Natural killer cell (primary cell): ENCODE data around the gene TMEM100. TPM values are rescaled to one million over a fixed set of nuclear protein-coding genes. Genes with fewer than 3 reads are reported as not detected.

Source experiments
- ATAC-seq, 3 donors: fragments of 150-1000 bp in 2 of 3; fragments of 200-7000 bp in 1 of 3; cut with Tn5 transposase; 1 replicate in 1 of 3; 2 replicates in 2 of 3; pipeline ENCODE4 v1.10.0; 2021; ENCODE audit warnings: mild to moderate bottlenecking in 2 of 3, moderate library complexity in 2 of 3
- DNase-seq, 2 donors: peaks; one replicate each; pipeline versions ENCODE4 v3.0.0 to v3.0.0-alpha.2; 2013 to 2021; ENCODE audit warnings: mixed read lengths in 1 of 2
- H3K27ac ChIP-seq: one replicate; pipeline ENCODE4 v1.5.1; 2013; ENCODE audit warnings: mild to moderate bottlenecking, low read length
- H3K27me3 ChIP-seq: one replicate; pipeline ENCODE4 v1.6.1; 2013; ENCODE audit warnings: low read length; ENCODE audit not compliant: control insufficient read depth, insufficient read depth
- H3K36me3 ChIP-seq: one replicate; pipeline ENCODE4 v1.6.1; 2013; ENCODE audit warnings: low read length; ENCODE audit not compliant: control insufficient read depth, insufficient read depth
- H3K4me1 ChIP-seq: one replicate; pipeline ENCODE4 v1.6.1; 2013; ENCODE audit warnings: low read length; ENCODE audit not compliant: control insufficient read depth, insufficient read depth
- H3K4me3 ChIP-seq: one replicate; pipeline ENCODE4 v1.5.1; 2013; ENCODE audit warnings: low read length
- H3K9me3 ChIP-seq: one replicate; pipeline ENCODE4 v1.6.1; 2013; ENCODE audit warnings: low read length; ENCODE audit not compliant: control insufficient read depth, insufficient read depth
- H3K27ac Mint-ChIP-seq, 2 donors: one replicate each; pipeline ENCODE4 v1.8.0; 2022; ENCODE audit warnings: mild to moderate bottlenecking in 2 of 2, mixed read lengths in 2 of 2, moderate library complexity in 1 of 2
- H3K27me3 Mint-ChIP-seq, 2 donors: one replicate each; pipeline ENCODE4 v1.8.0; 2022; ENCODE audit warnings: low read depth in 2 of 2, mixed read lengths in 2 of 2
- H3K36me3 Mint-ChIP-seq: one replicate; pipeline ENCODE4 v1.8.0; 2022; ENCODE audit warnings: mixed read lengths
- H3K4me1 Mint-ChIP-seq, 2 donors: one replicate each; pipeline ENCODE4 v1.8.0; 2022; ENCODE audit warnings: mixed read lengths in 2 of 2
- H3K4me3 Mint-ChIP-seq: one replicate; pipeline ENCODE4 v1.8.0; 2022; ENCODE audit warnings: mild to moderate bottlenecking, moderate library complexity, mixed read lengths
- H3K9me3 Mint-ChIP-seq, 2 donors: one replicate each; pipeline ENCODE4 v1.8.0; 2022; ENCODE audit warnings: mixed read lengths in 2 of 2
- CTCF ChIP-seq: fragments of 200-600 bp; IDR thresholded peaks from one replicate; pipeline ENCODE4 v1.8.0; 2022; ENCODE audit warnings: antibody characterized with exemption
- WGBS: methylation state at CpG from one replicate; pipeline ENCODE4 v1.1.7; 2013; ENCODE audit warnings: missing lambda C conversion rate; ENCODE audit not compliant: insufficient coverage; 5-methylcytosine and 5-hydroxymethylcytosine counted together
- intact Hi-C: fragments of 100-400 bp; cut with micrococcal nuclease; formaldehyde crosslinking; loops from one replicate; pipeline ENCODE4 v1.14.2; 2022
- total RNA-seq, 4 donors: library from RNA; stranded (reverse); fragments of 120-200 nt in 1 of 4; gene quantifications; one replicate each; pipeline versions ENCODE4 v1.2.3 to v1.2.4, GENCODE V29; 2013 to 2022

The TMEM100 gene
- total RNA-seq, 3 donors from 2014 or later (not counting 1 experiment from before 2014, with no cell fraction given): not detected

- peaks cover 9% of the 10 kb centered on the region for H3K36me3 ChIP-seq
- WGBS: 84% methylated on average over 6 of the region's 6 CpGs
- ATAC-seq: no peak
Observed at GRCh38 chr17:55769625-55770000, 46.9 kb upstream of the TMEM100 start.

DNA sequence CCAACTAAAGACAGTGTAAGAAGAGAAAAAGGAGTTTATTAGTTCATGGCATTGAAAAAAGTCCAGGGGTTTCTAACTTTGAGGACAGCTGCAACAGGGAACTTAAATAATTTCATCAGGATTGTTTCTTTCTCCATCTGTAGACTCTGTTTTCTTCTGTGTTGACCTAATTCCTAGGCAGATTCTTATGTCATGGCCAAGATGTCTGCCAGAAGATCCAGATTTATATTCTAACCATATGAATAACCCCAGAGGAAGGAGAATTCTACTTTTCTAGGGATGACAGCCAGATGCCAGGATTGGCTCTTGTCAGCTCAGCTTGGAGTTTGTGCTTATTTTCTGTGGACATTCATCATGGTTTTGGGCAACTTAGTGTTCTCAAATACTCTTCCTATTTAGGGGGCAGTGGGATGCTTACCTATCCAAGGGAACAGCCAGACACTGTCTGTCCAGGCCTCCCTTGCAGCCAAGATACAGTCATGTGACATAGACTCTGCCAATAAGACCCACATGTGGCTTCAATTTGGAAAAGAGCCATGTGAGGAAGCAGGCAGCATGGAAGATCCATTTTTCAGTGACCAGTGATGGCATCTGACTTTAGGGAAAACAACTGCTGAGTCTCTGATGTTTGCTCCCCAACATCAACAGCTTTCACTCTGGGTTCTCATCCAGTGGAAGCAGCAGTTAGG lies 46.4 kb upstream of the TMEM100 start:
- H3K4me1 Mint-ChIP-seq: peaks cover under 1 to 13% of the 10 kb centered on the region in 2 donors
- H3K27ac ChIP-seq: no peak overlapping the region
- H3K27me3 ChIP-seq: no peaks in the 10 kb centered on the region
- H3K36me3 ChIP-seq: peaks cover 9% of the 10 kb centered on the region
- no peaks in the 10 kb centered on the region for H3K4me1 ChIP-seq
- no peak overlapping the region for H3K4me3 ChIP-seq
- H3K36me3 Mint-ChIP-seq: peaks cover 7% of the 10 kb centered on the region
- H3K9me3 Mint-ChIP-seq: no peaks in the 10 kb centered on the region
- H3K27me3 Mint-ChIP-seq: no peaks in the 10 kb centered on the region
- DNase-seq: no peak
- ATAC-seq: no peak
- H3K9me3 ChIP-seq: no peaks in the 10 kb centered on the region
- no peak overlapping the region for H3K4me3 Mint-ChIP-seq
- intact Hi-C loops: no loop called here
- TF ChIP-seq CTCF: no peak
- no peak overlapping the region for H3K27ac Mint-ChIP-seq

More at GRCh38 chr17:55769625-55770000, 46.9 kb upstream of the TMEM100 start:
- Mint-ChIP-seq H3K36me3 (peaks cover 7% of the 10 kb centered on the region), H3K4me1 (peaks cover 0 to 9% of the 10 kb centered on the region in 2 donors), H3K9me3 (no peaks in the 10 kb centered on the region), H3K4me3 (no peak overlapping the region), H3K27ac (no peak overlapping the region), H3K27me3 (no peaks in the 10 kb centered on the region)
- no peak overlapping the region for H3K27ac ChIP-seq
- H3K4me1 ChIP-seq: no peaks in the 10 kb centered on the region
- intact Hi-C loops: no loop called here
- H3K9me3 ChIP-seq: no peaks in the 10 kb centered on the region
- TF ChIP-seq CTCF: no peak
- H3K4me3 ChIP-seq: no peak overlapping the region
- no peak for DNase-seq
- no peaks in the 10 kb centered on the region for H3K27me3 ChIP-seq

DNA sequence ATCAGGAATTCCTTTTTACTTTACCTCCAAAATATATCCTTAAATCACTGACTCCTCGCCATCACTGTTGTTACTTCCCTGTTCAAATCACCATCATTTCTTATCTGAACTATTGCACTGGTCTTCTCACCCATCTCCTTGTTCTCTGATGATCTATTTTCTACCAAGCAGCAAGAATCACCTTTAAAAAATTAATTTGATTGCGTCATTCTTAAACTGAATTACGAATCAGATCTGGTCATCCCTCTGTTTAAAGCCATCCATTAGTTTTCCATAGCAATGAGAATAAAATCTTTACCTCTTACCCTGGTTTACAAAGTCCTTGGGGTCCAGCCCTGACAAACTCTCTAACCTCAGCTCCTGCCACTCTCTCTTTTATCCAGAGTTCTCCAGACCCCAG lies 42.8 kb upstream of the TMEM100 start:
- Histone ChIP-seq H3K9me3 (no peaks in the 10 kb centered on the region), H3K27ac (no peak overlapping the region), H3K4me1 (no peaks in the 10 kb centered on the region), H3K27me3 (no peaks in the 10 kb centered on the region), H3K4me3 (no peak overlapping the region), H3K36me3 (no peaks in the 10 kb centered on the region)
- intact Hi-C loops: no loop called here
- Mint-ChIP-seq H3K27ac (peak overlapping the region in 1 of 2 donors; percentile 8), H3K4me1 (peaks cover 12 to 24% of the 10 kb centered on the region in 2 donors), H3K9me3 (no peaks in the 10 kb centered on the region), H3K4me3 (no peak overlapping the region), H3K36me3 (no peaks in the 10 kb centered on the region), H3K27me3 (no peaks in the 10 kb centered on the region)
- 96% methylated on average over 3 of the region's 3 CpGs for WGBS
- ATAC-seq: no peak
- TF ChIP-seq CTCF: no peak
- DNase-seq: no peak

DNA sequence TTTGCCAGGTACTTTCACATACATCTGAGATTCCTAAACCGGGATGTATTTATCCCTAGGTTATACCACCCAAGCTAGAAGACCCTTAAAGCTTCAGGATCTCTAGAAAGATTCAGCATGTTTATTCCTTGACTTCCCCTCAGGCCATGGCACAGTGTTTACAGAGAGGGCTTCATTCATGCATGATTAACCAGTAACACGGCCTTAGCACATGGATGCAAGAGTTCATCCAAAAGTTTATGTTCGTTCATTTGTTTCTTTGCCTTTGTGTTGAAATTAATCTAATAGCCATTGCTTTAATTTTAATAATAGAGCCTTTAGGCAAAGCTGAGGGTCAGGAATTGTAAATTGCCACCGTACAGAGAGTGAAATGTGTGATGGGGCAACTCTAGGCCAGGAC lies 41.9 kb upstream of the TMEM100 start:
- Mint-ChIP-seq H3K9me3 (no peaks in the 10 kb centered on the region), H3K27me3 (no peaks in the 10 kb centered on the region), H3K27ac (no peak overlapping the region), H3K36me3 (no peaks in the 10 kb centered on the region), H3K4me1 (peaks cover 13 to 24% of the 10 kb centered on the region in 2 donors), H3K4me3 (no peak overlapping the region)
- ATAC-seq: no peak
- Histone ChIP-seq H3K36me3 (no peaks in the 10 kb centered on the region), H3K9me3 (no peaks in the 10 kb centered on the region), H3K27me3 (no peaks in the 10 kb centered on the region), H3K27ac (no peak overlapping the region), H3K4me1 (no peaks in the 10 kb centered on the region), H3K4me3 (no peak overlapping the region)
- intact Hi-C loops: no loop called here
- DNase-seq: no peak
- WGBS: 98% methylated on average over 4 of the region's 4 CpGs
- TF ChIP-seq CTCF: no peak
